ENCODE results near the gene PIGR. TPM values are rescaled to one million over a fixed set of nuclear protein-coding genes. Genes with fewer than 3 reads are reported as not detected.

Gene PIGR
- total and polyA plus RNA-seq, 9 of the 15 experiments (the other 6 are each of a cell fraction or from before 2014, with no cell fraction given), result 0.01 to 1.5 (median 0.03) TPM; not detected in 4

GRCh38 chr1:206958144-206958543 is 11.9 kb upstream of the PIGR start:
- Histone ChIP-seq H3K36me3 (ENCODE audit: control insufficient read depth, insufficient read depth, low read length) (no peaks in the 10 kb centered on the region), H3K4me2 (ENCODE audit: insufficient read depth, low read length) (no peak overlapping the region), H4K20me1 (replicated peaks; ENCODE audit: control insufficient read depth, insufficient read depth, low read length) (no peaks in the 10 kb centered on the region), H3K4me3 (no peak overlapping the region), H3K4me1 (replicated peaks in 1 of 2; ENCODE audit: control insufficient read depth in 2 of 2, insufficient read depth in 2 of 2, low read length in 2 of 2) (peaks cover 11 to 25% of the 10 kb centered on the region in 2 experiments; a peak in 4 of 5 replicates), H3K27ac (ENCODE audit: extremely low read depth, low read depth, low read length) (no peak overlapping the region), H2AFZ (ENCODE audit: low read depth, low read length) (no peak overlapping the region), H3K9me1 (ENCODE audit: control insufficient read depth, insufficient read depth, low read length) (no peaks in the 10 kb centered on the region), H3K79me2 (ENCODE audit: control insufficient read depth, insufficient read depth, low read length) (no peaks in the 10 kb centered on the region), H3K27me3 (ENCODE audit: control insufficient read depth in 2 of 2, insufficient read depth in 2 of 2, low read length in 2 of 2) (no peaks in the 10 kb centered on the region), H3K9me3 (replicated peaks; ENCODE audit: control insufficient read depth, insufficient read depth, low read depth, low read length) (no peaks in the 10 kb centered on the region), H3K9ac (ENCODE audit: insufficient read depth in 1 of 2, low read depth in 2 of 2, low read length in 2 of 2) (no peak overlapping the region)
- intact Hi-C loops (cut with micrococcal nuclease) (no loop called here), in situ Hi-C loops (cut with MboI) (no loop called here)
- no peak for DNase-seq (ENCODE audit: extremely low read depth in 1 of 4, low spot score in 3 of 4)
- no peak for TF ChIP-seq ZNF324 (CRISPR knock-in tag; IDR thresholded peaks at IDR 0.05)
- TF ChIP-seq NR2F6 (CRISPR knock-in tag; IDR thresholded peaks at IDR 0.05), result no peak
- no peak for TF ChIP-seq SP2 (IDR thresholded peaks at IDR 0.05; ENCODE audit: extremely low read depth, low read depth, low read length, poor library complexity, severe bottlenecking)
- no peak for TF ChIP-seq ZNF395 (CRISPR knock-in tag; IDR thresholded peaks at IDR 0.05)
- no peak for ATAC-seq
- no TSS peak for BruUV-seq (replicated peaks)
- WGBS (ENCODE audit: insufficient coverage, low coverage, missing lambda C conversion rate), result 35% methylated on average over 2 of the region's 2 CpGs
- FAIRE-seq, result no peak
- ChIA-PET POLR2A (interaction anchor here (0.6 kb wide), 1 partner anchor 1023 kb away, joined by 3 read pairs; no protein-coding TSS in a partner anchor), CTCF (ENCODE audit: low intra/inter-chr PET ratio) (no interaction called here)

GRCh38 chr1:206957639-206958038 is 11.4 kb upstream of the PIGR start:
- FAIRE-seq, result no peak
- CTCF ChIA-PET (ENCODE audit: low intra/inter-chr PET ratio), result no interaction called here
- TF ChIP-seq NR0B1 (IDR thresholded peaks at IDR 0.05; ENCODE audit: partially characterized antibody) (no peak), PPARD (CRISPR knock-in tag; IDR thresholded peaks at IDR 0.05) (no peak), SAFB (IDR thresholded peaks at IDR 0.05; ENCODE audit: borderline replicate concordance, low read depth, low read length) (no peak), NR2C1 (IDR thresholded peaks at IDR 0.05) (no peak), NR2C1 (tag; IDR thresholded peaks at IDR 0.05) (no peak), ID3 (CRISPR knock-in tag; IDR thresholded peaks at IDR 0.05) (no peak), ID3 (tag; IDR thresholded peaks at IDR 0.05) (no peak), GATAD2A (IDR thresholded peaks at IDR 0.05) (no peak), CAMTA2 (CRISPR knock-in tag; conservative IDR thresholded peaks at IDR 0.05) (no peak), ZNF12 (CRISPR knock-in tag; IDR thresholded peaks at IDR 0.05) (no peak), PRMT5 (CRISPR knock-in tag; IDR thresholded peaks at IDR 0.05) (no peak)

More at GRCh38 chr1:206957639-206958038, 11.4 kb upstream of the PIGR start:
- no peak overlapping the region for H3K27ac ChIP-seq (ENCODE audit: extremely low read depth, low read depth, low read length)
- H3K9ac ChIP-seq (ENCODE audit: insufficient read depth in 1 of 2, low read depth in 2 of 2, low read length in 2 of 2), result no peak overlapping the region
- DNase-seq (ENCODE audit: extremely low read depth in 1 of 4, low spot score in 3 of 4) (no peak), ATAC-seq (no peak)
- no peaks in the 10 kb centered on the region for H3K9me3 ChIP-seq (replicated peaks; ENCODE audit: control insufficient read depth, insufficient read depth, low read depth, low read length)
- H3K27me3 ChIP-seq (ENCODE audit: control insufficient read depth in 2 of 2, insufficient read depth in 2 of 2, low read length in 2 of 2), result no peaks in the 10 kb centered on the region
- intact Hi-C loops (cut with micrococcal nuclease), result no loop called here
- no peak overlapping the region for H2AFZ ChIP-seq (ENCODE audit: low read depth, low read length)
- H3K36me3 ChIP-seq (ENCODE audit: control insufficient read depth, insufficient read depth, low read length), result no peaks in the 10 kb centered on the region
- H3K4me2 ChIP-seq (ENCODE audit: insufficient read depth, low read length), result no peak overlapping the region
- no peak overlapping the region for H3K4me3 ChIP-seq
- no peaks in the 10 kb centered on the region for H3K9me1 ChIP-seq (ENCODE audit: control insufficient read depth, insufficient read depth, low read length)
- 59% methylated on average over 4 of the region's 5 CpGs for WGBS (ENCODE audit: insufficient coverage, low coverage, missing lambda C conversion rate)
- no peaks in the 10 kb centered on the region for H3K79me2 ChIP-seq (ENCODE audit: control insufficient read depth, insufficient read depth, low read length)
- BruUV-seq (replicated peaks), result no TSS peak
- peaks cover 11 to 25% of the 10 kb centered on the region in 2 experiments; a peak in 4 of 5 replicates for H3K4me1 ChIP-seq (replicated peaks in 1 of 2; ENCODE audit: control insufficient read depth in 2 of 2, insufficient read depth in 2 of 2, low read length in 2 of 2)
- no peaks in the 10 kb centered on the region for H4K20me1 ChIP-seq (replicated peaks; ENCODE audit: control insufficient read depth, insufficient read depth, low read length)
- in situ Hi-C loops (cut with MboI), result no loop called here
- POLR2A ChIA-PET, result interaction anchor here (0.6 to 1.1 kb wide), 2 partner anchors 337 to 1023 kb away, joined by 3 read pairs; no protein-coding TSS in a partner anchor
